ENCODE results near the gene SLC25A34. TPM values are rescaled to one million over a fixed set of nuclear protein-coding genes. Genes with fewer than 3 reads are reported as not detected.

The SLC25A34 gene
- total and polyA plus RNA-seq, 7 experiments from 2014 or later = 0.08 to 4.6 (median 2.0) TPM; not detected in 1

DNA sequence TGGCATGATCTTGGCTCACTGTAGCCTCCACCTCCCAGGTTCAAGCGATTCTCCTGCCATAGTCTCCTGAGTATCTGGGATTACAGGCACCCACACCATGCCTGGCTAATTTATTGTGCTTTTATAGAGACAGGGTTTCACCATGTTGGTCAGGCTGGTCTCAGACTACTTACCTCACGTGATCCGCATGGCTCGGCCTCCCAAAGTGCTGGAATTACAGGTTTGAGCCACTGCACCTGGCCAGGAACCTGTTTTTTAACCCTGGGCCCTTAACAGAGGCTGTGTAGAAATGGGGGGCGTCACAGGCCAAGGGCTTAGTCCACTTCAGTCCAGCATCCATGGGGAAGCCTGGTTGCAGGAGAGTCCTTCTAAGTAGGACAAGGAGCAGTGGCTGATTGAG lies 31.9 kb downstream of the SLC25A34 start:
- Mint-ChIP-seq H3K4me1 (no peaks in the 10 kb centered on the region), H3K27me3 (peaks cover 5 to 18% (median 14%) of the 10 kb centered on the region in 5 donors), H3K27ac (no peak overlapping the region), H3K36me3 (no peaks in the 10 kb centered on the region), H3K9me3 (no peaks in the 10 kb centered on the region), H3K4me3 (no peak overlapping the region)
- Histone ChIP-seq H3K4me3 (ENCODE audit: low read length) (no peak overlapping the region), H3K9me3 (ENCODE audit: control insufficient read depth in 2 of 3, low read length in 3 of 3) (no peaks in the 10 kb centered on the region), H3K4me1 (ENCODE audit: control insufficient read depth in 2 of 2, insufficient read depth in 2 of 2, low read length in 2 of 2) (no peaks in the 10 kb centered on the region), H3K36me3 (ENCODE audit: control insufficient read depth in 2 of 3, insufficient read depth in 3 of 3, low read length in 3 of 3) (no peaks in the 10 kb centered on the region), H3K27me3 (ENCODE audit: control insufficient read depth in 2 of 2, insufficient read depth in 2 of 2, low read length in 2 of 2) (no peaks in the 10 kb centered on the region), H3K27ac (ENCODE audit: low read depth, low read length) (no peak overlapping the region)
- CTCF ChIA-PET = no interaction called here
- POLR2A ChIA-PET = no interaction called here
- DNase-seq = no peak
- no peak for ATAC-seq
- intact Hi-C loops (cut with micrococcal nuclease) = no loop called here

DNA sequence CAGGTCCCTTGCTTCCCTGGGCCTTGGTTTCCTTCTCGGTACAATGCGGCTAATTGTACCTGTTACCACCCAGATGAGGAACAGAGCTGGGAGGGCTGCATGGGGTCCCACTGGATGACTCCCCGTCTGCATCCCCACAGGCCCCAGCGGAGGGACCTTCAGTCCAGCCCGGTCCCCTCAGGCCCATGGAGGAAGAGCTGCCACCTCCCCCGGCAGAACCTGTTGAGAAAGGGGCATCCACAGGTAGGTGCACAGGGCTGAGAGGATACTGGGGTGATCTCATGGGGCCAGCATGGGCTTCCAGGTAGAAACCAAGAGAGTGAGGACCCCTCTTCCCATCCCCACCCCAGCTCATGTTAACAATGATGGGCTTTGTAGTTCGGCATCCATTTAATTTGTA lies 32.3 kb downstream of the SLC25A34 start:
- H3K27me3 Mint-ChIP-seq = peaks cover 5 to 18% (median 14%) of the 10 kb centered on the region in 5 donors

DNA sequence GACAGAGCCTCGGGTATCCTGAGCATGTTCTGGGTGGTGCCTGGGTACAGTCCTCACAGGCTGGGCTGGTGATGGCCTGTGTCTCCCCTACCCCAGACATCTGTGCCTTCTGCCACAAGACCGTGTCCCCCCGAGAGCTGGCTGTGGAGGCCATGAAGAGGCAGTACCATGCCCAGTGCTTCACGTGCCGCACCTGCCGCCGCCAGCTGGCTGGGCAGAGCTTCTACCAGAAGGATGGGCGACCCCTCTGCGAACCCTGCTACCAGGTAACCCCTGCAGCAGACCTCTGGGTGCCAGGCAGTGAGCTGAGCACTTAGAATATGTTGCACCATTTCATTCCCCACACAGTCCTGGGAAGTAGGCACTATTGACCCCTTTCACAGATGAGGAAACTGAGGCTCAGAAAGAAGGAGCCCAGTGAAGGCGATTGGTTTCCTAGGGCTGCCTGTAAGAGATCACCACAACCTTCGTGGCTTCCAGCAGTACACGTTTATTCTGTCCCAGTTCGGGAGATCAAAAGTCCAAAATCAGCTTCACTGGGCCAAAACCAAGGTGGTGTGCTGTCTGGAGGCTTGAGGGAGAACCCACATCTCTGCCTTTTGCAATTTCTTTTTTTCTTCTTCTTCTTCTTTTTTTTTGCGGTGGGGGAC lies 34.4 kb downstream of the SLC25A34 start:
- no peaks in the 10 kb centered on the region for H3K36me3 ChIP-seq (ENCODE audit: control insufficient read depth in 2 of 3, insufficient read depth in 3 of 3, low read length in 3 of 3)
- DNase-seq (no peak), ATAC-seq (no peak)
- Mint-ChIP-seq H3K27ac (no peak overlapping the region), H3K4me3 (no peak overlapping the region), H3K36me3 (no peaks in the 10 kb centered on the region), H3K9me3 (peaks cover 0 to 2% (median 0%) of the 10 kb centered on the region in 11 donors), H3K4me1 (no peaks in the 10 kb centered on the region), H3K27me3 (peaks cover 0 to 15% (median 10%) of the 10 kb centered on the region in 5 donors)
- POLR2A ChIA-PET = no interaction called here
- no peaks in the 10 kb centered on the region for H3K9me3 ChIP-seq (ENCODE audit: control insufficient read depth in 2 of 3, low read length in 3 of 3)
- CTCF ChIA-PET = no interaction called here
- H3K27ac ChIP-seq (ENCODE audit: low read depth, low read length) = no peak overlapping the region
- no peaks in the 10 kb centered on the region for H3K27me3 ChIP-seq (ENCODE audit: control insufficient read depth in 2 of 2, insufficient read depth in 2 of 2, low read length in 2 of 2)
- no peak overlapping the region for H3K4me3 ChIP-seq (ENCODE audit: low read length)
- intact Hi-C loops (cut with micrococcal nuclease) = no loop called here
- H3K4me1 ChIP-seq (ENCODE audit: control insufficient read depth in 2 of 2, insufficient read depth in 2 of 2, low read length in 2 of 2) = no peaks in the 10 kb centered on the region

More for the DNA sequence above, 32.3 kb downstream of the SLC25A34 start:
- no peak overlapping the region for H3K27ac ChIP-seq (ENCODE audit: low read depth, low read length)
- DNase-seq (no peak), ATAC-seq (no peak)
- intact Hi-C loops (cut with micrococcal nuclease) = no loop called here
- H3K4me1 ChIP-seq (ENCODE audit: control insufficient read depth in 2 of 2, insufficient read depth in 2 of 2, low read length in 2 of 2) = no peaks in the 10 kb centered on the region
- ChIA-PET POLR2A (no interaction called here), CTCF (no interaction called here)
- Mint-ChIP-seq H3K36me3 (no peaks in the 10 kb centered on the region), H3K9me3 (no peaks in the 10 kb centered on the region), H3K4me3 (no peak overlapping the region), H3K27ac (no peak overlapping the region), H3K4me1 (no peaks in the 10 kb centered on the region)
- no peaks in the 10 kb centered on the region for H3K36me3 ChIP-seq (ENCODE audit: control insufficient read depth in 2 of 3, insufficient read depth in 3 of 3, low read length in 3 of 3)
- no peak overlapping the region for H3K4me3 ChIP-seq (ENCODE audit: low read length)
- no peaks in the 10 kb centered on the region for H3K27me3 ChIP-seq (ENCODE audit: control insufficient read depth in 2 of 2, insufficient read depth in 2 of 2, low read length in 2 of 2)
- no peaks in the 10 kb centered on the region for H3K9me3 ChIP-seq (ENCODE audit: control insufficient read depth in 2 of 3, low read length in 3 of 3)

DNA sequence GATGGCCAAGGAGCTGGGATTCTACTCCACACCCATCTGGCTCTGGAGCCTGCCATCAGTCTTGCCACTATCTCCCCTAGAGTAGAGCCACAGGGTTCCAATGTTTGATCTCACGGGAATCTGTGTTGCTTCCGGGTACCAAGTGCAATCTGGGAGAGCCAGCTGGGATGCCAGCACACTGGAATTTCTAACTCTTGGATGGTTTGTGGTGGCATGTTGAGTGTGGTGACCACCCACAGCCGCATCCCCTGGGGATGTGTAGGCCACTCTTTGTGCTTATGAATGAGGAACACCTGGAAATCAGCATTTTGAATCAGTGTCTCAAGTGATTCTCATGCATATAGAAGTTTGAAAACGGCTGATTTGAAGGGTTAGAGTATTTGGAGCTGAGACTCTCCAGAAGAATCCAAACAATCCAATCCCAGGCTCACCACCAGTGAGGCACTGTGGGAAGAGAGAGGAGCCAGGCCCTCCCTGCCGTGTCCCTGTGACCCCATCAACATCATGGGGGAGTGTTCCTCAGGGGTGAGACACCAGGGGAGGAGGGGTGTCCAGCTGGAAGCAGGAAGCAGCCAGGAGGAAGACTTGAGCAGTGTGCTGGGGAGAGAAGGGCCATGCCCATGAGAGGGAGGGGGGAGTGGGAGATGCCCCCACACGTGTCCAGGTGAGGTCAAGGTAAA lies 35.9 kb downstream of the SLC25A34 start:
- H3K27me3 Mint-ChIP-seq = peaks cover 0 to 11% (median 6%) of the 10 kb centered on the region in 5 donors
- H3K27ac Mint-ChIP-seq = no peak overlapping the region
- H3K4me1 Mint-ChIP-seq = no peaks in the 10 kb centered on the region
- no peaks in the 10 kb centered on the region for H3K36me3 Mint-ChIP-seq
- Histone ChIP-seq H3K4me1 (ENCODE audit: control insufficient read depth in 2 of 2, insufficient read depth in 2 of 2, low read length in 2 of 2) (no peaks in the 10 kb centered on the region), H3K9me3 (ENCODE audit: control insufficient read depth in 2 of 3, low read length in 3 of 3) (no peaks in the 10 kb centered on the region), H3K36me3 (ENCODE audit: control insufficient read depth in 2 of 3, insufficient read depth in 3 of 3, low read length in 3 of 3) (no peaks in the 10 kb centered on the region), H3K4me3 (ENCODE audit: low read length) (no peak overlapping the region), H3K27me3 (ENCODE audit: control insufficient read depth in 2 of 2, insufficient read depth in 2 of 2, low read length in 2 of 2) (no peaks in the 10 kb centered on the region), H3K27ac (ENCODE audit: low read depth, low read length) (no peak overlapping the region)
- intact Hi-C loops (cut with micrococcal nuclease) = no loop called here
- POLR2A ChIA-PET = no interaction called here
- DNase-seq (no peak), ATAC-seq (no peak)
- CTCF ChIA-PET = interaction anchor here (0.6 kb wide), 1 partner anchor 94 kb away, joined by 3 read pairs; no protein-coding TSS in a partner anchor
- peaks cover 0 to 2% (median 0%) of the 10 kb centered on the region in 11 donors for H3K9me3 Mint-ChIP-seq
- no peak overlapping the region for H3K4me3 Mint-ChIP-seq

DNA sequence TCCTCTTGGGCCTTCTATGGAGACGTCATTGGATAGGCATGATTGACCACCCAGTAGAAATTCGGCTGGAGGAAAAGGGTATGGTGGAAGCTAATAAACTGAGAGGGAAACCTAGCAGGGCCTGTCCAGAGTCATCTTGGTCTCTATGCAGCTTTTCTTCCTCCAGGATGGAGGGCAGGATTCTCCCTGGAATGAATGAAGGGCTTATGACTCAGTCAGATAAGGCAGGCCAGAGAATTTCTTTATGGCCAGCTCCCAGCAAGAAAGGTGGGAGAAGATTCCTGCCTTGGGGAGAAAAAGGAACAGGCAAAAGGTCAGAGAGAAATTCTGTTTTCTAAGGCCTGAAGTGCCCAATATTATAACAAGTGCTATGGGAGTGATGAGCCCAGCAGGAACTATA lies 39.6 kb downstream of the SLC25A34 start:
- intact Hi-C loops (cut with micrococcal nuclease) = no loop called here
- Mint-ChIP-seq H3K27me3 (peaks cover 0 to 17% (median 9%) of the 10 kb centered on the region in 5 donors), H3K27ac (no peak overlapping the region), H3K9me3 (peaks cover 0 to 2% (median 0%) of the 10 kb centered on the region in 11 donors), H3K4me1 (no peaks in the 10 kb centered on the region), H3K36me3 (no peaks in the 10 kb centered on the region), H3K4me3 (no peak overlapping the region)
- CTCF ChIA-PET = interaction anchor here (0.8 kb wide), 1 partner anchor 16 kb away, joined by 3 read pairs; no protein-coding TSS in a partner anchor
- H3K4me1 ChIP-seq (ENCODE audit: control insufficient read depth in 2 of 2, insufficient read depth in 2 of 2, low read length in 2 of 2) = no peaks in the 10 kb centered on the region
- POLR2A ChIA-PET = interaction anchor here (0.6 kb wide), 2 partner anchors 200 to 744 kb away, joined by 3 read pairs; partner anchors contain the start of gene ZBTB17
- DNase-seq (no peak), ATAC-seq (no peak)
- no peaks in the 10 kb centered on the region for H3K36me3 ChIP-seq (ENCODE audit: control insufficient read depth in 2 of 3, insufficient read depth in 3 of 3, low read length in 3 of 3)
- no peak overlapping the region for H3K27ac ChIP-seq (ENCODE audit: low read depth, low read length)
- no peak overlapping the region for H3K4me3 ChIP-seq (ENCODE audit: low read length)
- no peaks in the 10 kb centered on the region for H3K9me3 ChIP-seq (ENCODE audit: control insufficient read depth in 2 of 3, low read length in 3 of 3)
- H3K27me3 ChIP-seq (ENCODE audit: control insufficient read depth in 2 of 2, insufficient read depth in 2 of 2, low read length in 2 of 2) = no peaks in the 10 kb centered on the region

DNA sequence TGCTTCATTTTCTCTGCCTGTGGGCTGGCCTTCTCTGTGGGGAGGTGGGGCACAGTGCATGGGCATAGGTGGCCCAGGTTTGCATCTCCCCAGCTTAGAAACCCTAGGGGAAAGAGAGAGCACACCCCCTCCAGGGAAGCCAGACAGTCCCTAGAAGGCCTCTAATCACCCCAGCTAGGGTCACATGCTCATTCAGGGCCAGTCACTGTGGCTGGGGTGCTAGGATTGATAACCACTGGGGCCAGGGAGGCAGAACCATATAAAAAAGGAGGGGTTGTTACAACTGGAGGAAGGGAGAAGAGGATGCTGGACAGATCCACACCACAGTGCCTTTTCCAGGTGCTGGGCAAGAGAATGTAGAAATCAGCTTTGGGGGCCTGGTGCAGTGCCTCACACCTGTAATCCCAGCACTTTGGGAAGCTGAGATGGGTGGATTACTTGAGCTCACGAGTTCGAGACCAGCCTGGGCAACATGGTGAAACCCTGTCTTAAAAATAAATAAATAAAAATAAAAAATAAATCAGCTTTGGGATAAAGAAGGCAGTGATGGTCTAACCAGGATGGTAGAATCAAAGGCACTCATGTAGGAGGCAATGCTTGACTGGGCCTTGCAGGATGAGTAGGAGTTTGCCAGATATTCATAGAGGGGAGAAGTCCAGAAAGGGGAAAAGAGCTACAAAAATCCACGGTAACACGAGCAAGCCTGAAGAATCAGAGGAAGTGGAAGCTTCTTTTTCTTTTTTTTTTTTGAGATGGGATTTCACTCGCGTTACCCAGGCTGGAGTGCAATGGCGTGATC lies 42.0 kb downstream of the SLC25A34 start:
- intact Hi-C loops (cut with micrococcal nuclease) = no loop called here
- DNase-seq (no peak), ATAC-seq (no peak)
- H3K4me1 Mint-ChIP-seq = no peaks in the 10 kb centered on the region
- peaks cover 0 to 15% (median 0%) of the 10 kb centered on the region in 5 donors for H3K27me3 Mint-ChIP-seq
- no peaks in the 10 kb centered on the region for H3K36me3 Mint-ChIP-seq
- Histone ChIP-seq H3K9me3 (ENCODE audit: control insufficient read depth in 2 of 3, low read length in 3 of 3) (no peaks in the 10 kb centered on the region), H3K4me3 (ENCODE audit: low read length) (no peak overlapping the region), H3K36me3 (ENCODE audit: control insufficient read depth in 2 of 3, insufficient read depth in 3 of 3, low read length in 3 of 3) (no peaks in the 10 kb centered on the region), H3K27ac (ENCODE audit: low read depth, low read length) (no peak overlapping the region), H3K27me3 (ENCODE audit: control insufficient read depth in 2 of 2, insufficient read depth in 2 of 2, low read length in 2 of 2) (no peaks in the 10 kb centered on the region), H3K4me1 (ENCODE audit: control insufficient read depth in 2 of 2, insufficient read depth in 2 of 2, low read length in 2 of 2) (no peaks in the 10 kb centered on the region)
- H3K9me3 Mint-ChIP-seq = peaks cover 0 to 2% (median 0%) of the 10 kb centered on the region in 11 donors
- H3K4me3 Mint-ChIP-seq = no peak overlapping the region
- no peak overlapping the region for H3K27ac Mint-ChIP-seq
- POLR2A ChIA-PET = no interaction called here
- CTCF ChIA-PET = no interaction called here

All from naive thymus-derived CD4-positive, alpha-beta T cell (primary cell).